NB4 (cell line): ENCODE measurements around the gene TEKTIP1.

Experiments used
- DNase-seq: peaks from one replicate; pipeline ENCODE4 v3.0.0; 2010; ENCODE audit warnings: low read depth
- H3K4me3 ChIP-seq: one replicate; pipeline ENCODE4 v1.5.1; 2011; ENCODE audit warnings: mild to moderate bottlenecking, low read depth, low read length, moderate library complexity
- MYC ChIP-seq: IDR thresholded peaks from 2 replicates; pipeline ENCODE4 v1.6.1; 2011; ENCODE audit warnings: low read depth, low read length
- POLR2A ChIP-seq: IDR thresholded peaks from 2 replicates; pipeline ENCODE4 v1.6.1; 2011; ENCODE audit warnings: mild to moderate bottlenecking; ENCODE audit not compliant: insufficient read length; ENCODE audit errors: extremely low read depth
- TF ChIP-seq, protein P1 (sequence below): IDR thresholded peaks from one replicate; pipeline ENCODE4 v1.5.1; 2012; ENCODE audit warnings: low read depth, low read length
- TF ChIP-seq, protein P2 (sequence below): IDR thresholded peaks from 2 replicates; pipeline ENCODE4 v1.6.1; 2011; ENCODE audit warnings: low read depth, low read length

Gene TEKTIP1

DNA sequence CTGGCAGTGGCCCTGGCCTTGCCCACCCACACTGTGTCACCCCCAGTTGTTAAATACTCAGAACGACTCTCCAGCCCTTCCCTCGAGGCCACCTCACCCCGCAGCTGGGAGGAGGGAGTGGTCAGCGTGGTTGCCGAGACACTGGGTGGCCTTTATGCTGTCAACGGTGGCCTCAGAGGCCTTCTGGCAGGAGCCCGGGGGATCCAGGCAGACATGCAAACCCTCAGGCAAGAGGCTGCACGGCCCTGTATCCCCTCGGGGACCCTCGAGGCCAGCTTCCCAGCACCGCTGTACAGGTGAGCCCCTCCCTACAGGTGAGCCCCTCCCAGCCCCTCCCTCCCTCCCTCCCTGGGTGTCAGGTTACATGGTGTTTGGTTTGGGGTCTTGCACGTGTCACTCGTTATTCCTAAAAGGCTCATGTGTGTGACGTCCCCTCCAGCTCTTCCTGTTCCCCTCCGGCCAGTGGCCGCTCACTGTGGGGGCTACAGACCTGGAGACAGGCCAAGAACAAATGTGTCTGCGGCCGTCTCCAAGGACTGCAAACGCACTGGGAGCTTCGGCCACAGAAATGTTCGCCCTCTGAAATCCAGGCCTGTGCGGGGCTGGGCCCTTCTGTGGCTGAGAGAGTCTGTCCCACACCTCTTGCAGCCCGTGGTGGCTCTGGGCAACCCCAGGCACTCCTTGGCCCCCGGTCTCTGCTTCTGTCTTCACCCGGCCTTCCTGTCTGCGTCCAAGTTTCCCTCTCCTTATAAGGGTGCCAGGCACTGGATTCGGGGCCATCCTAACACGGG, at the start of gene TEKTIP1:
Gene TEKTIP1, plus strand, starts transcription at position 210 of the 791 bp plus-strand sequence. Its CDS starts 4 bp downstream, at position 214.
- no peak within 1 kb of the TSS for H3K4me3 ChIP-seq
- TF ChIP-seq POLR2A, result no peak
- TF ChIP-seq, protein P1, sequence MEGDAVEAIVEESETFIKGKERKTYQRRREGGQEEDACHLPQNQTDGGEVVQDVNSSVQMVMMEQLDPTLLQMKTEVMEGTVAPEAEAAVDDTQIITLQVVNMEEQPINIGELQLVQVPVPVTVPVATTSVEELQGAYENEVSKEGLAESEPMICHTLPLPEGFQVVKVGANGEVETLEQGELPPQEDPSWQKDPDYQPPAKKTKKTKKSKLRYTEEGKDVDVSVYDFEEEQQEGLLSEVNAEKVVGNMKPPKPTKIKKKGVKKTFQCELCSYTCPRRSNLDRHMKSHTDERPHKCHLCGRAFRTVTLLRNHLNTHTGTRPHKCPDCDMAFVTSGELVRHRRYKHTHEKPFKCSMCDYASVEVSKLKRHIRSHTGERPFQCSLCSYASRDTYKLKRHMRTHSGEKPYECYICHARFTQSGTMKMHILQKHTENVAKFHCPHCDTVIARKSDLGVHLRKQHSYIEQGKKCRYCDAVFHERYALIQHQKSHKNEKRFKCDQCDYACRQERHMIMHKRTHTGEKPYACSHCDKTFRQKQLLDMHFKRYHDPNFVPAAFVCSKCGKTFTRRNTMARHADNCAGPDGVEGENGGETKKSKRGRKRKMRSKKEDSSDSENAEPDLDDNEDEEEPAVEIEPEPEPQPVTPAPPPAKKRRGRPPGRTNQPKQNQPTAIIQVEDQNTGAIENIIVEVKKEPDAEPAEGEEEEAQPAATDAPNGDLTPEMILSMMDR, result no peak
- DNase-seq, result no peak

DNA sequence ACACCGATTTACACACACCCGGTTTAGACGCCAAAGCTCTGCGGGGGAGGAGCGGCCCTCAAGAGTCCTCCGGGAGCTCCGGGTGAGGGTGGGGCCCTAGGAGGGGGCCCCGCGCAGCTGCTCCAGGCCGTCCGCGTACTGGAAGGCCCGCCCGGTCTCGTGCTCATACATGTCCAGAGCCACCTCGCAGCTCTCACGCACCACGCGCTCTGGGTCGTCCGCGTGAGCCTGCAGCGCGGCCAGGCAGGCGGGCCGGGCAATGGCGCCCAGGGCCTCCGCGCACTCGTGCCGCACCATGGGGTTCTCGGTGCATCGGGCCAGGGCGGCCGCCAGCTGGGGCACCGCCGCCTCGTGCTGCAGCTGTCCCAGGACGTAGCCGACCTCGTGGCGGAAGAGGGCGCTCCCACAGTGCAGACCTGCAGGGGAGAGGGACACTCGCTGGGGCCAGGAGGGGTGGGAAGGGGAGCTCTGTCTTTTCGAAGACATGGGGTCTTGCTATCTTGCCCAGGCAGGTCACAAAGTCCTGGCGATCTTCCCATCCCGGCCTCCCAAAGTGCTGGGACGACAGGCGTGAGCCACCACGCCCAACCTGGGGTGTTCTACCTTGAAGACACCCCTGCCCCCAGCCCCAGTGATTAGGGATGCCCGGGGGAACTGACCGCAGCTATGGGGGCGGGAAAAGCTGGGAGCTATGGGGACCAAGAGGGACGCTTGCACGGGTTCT, 47.4 kb upstream of the TEKTIP1 start:
- H3K4me3 ChIP-seq, result no peak overlapping the region
- TF ChIP-seq MYC, result no peak
- TF ChIP-seq, protein P1, result no peak
- TF ChIP-seq POLR2A, result no peak
- TF ChIP-seq, protein P2, sequence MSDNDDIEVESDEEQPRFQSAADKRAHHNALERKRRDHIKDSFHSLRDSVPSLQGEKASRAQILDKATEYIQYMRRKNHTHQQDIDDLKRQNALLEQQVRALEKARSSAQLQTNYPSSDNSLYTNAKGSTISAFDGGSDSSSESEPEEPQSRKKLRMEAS, result no peak
- DNase-seq, result no peak

DNA sequence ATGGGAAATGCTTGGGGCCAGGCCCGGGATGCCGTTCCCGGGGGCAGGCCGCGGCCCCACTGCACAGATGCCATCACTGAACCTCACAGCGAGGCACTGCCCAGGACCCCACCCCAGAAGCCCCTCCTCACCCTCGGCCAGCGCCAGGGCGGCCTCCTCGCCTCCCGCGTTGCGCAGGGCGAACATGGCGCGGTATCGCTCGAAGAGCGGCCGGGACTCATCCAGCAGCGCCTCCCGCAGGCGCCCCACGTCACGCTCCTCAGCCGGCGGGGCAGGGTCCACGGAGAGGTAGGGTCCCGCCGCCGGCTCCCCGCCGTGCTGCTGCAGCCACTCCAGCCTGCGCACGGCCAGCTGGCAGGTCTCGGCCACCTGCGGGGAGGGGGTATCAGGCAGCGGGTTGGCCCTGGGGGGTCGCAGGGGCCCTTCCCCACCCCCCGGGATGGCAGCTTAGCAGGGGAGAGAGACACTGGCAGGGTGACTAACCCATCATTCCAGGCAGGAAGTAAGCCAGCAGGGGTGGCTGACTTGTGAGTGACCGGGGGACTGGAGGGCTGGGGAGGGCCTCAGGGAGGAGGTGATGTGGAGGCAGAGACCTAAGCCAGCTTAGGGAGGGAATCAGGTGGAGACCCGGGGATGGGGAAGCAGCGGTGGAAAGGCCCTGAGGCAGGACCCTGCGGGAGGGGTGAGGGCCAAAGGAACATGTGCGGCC, 46.7 kb upstream of the TEKTIP1 start:
- H3K4me3 ChIP-seq, result no peak overlapping the region
- no peak for DNase-seq
- TF ChIP-seq MYC (no peak), POLR2A (no peak)
- TF ChIP-seq, protein P2, result no peak
- TF ChIP-seq, protein P1, result no peak

DNA sequence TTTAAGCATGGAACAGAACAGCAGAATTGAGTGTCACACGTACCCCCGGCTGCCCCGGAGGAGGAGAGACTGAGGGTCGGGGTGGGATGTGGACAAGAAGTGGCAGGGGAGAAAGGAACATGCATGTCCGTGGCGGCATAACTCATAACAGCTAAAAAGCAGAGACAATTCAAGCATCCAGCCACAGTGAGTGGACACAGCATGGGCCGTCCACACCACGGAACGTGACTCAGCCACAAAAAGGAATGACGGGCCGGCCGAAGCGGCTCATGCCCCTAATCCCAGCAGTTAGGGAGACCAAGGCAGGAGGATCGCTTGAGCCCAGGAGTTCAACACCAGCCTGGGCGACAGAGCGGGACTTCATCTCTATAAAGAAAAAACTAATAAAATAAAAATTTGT, 46.1 kb upstream of the TEKTIP1 start:
- TF ChIP-seq POLR2A, result no peak
- TF ChIP-seq, protein P1, result no peak
- TF ChIP-seq, protein P2, result no peak
- TF ChIP-seq MYC, result no peak
- no peak for DNase-seq
- no peak overlapping the region for H3K4me3 ChIP-seq

DNA sequence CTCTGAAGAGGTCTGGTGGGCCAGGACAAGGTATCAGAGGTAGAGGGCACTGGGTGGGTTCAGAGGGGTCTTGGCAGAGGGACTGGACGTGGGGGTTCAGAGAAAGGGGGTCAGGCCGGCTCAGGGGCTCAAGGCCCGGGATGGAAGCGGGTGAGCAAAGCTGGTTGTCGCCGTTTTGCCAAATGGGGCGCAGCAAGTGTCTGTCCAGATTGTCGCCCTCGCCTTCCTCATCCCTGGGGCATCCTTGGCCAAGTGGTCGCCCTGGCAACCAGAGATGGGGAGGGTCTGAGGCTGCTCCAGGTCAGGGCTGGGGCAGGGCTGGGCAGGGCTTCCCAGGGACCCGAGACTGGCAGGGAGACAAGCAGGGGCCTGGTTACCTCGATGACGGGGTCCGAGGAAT, 45.3 kb upstream of the TEKTIP1 start:
- no peak for TF ChIP-seq POLR2A
- TF ChIP-seq MYC, result no peak
- TF ChIP-seq, protein P1, result no peak
- TF ChIP-seq, protein P2, result no peak
- DNase-seq, result no peak
- H3K4me3 ChIP-seq, result no peak overlapping the region
